GM12874 (cell line): Measurements from ENCODE around the gene TNFRSF1B.

Experiments
- CTCF ChIP-seq: IDR thresholded peaks from 2 replicates; pipeline ENCODE4 v1.5.1; 2011; ENCODE audit warnings: low read depth, mild to moderate bottlenecking, control low read depth, low read length, moderate library complexity; ENCODE audit not compliant: insufficient read depth

The TNFRSF1B gene

GRCh38 chr1:12148160-12148957, 18.4 kb upstream of the TNFRSF1B start:
- no peak for TF ChIP-seq CTCF

DNA sequence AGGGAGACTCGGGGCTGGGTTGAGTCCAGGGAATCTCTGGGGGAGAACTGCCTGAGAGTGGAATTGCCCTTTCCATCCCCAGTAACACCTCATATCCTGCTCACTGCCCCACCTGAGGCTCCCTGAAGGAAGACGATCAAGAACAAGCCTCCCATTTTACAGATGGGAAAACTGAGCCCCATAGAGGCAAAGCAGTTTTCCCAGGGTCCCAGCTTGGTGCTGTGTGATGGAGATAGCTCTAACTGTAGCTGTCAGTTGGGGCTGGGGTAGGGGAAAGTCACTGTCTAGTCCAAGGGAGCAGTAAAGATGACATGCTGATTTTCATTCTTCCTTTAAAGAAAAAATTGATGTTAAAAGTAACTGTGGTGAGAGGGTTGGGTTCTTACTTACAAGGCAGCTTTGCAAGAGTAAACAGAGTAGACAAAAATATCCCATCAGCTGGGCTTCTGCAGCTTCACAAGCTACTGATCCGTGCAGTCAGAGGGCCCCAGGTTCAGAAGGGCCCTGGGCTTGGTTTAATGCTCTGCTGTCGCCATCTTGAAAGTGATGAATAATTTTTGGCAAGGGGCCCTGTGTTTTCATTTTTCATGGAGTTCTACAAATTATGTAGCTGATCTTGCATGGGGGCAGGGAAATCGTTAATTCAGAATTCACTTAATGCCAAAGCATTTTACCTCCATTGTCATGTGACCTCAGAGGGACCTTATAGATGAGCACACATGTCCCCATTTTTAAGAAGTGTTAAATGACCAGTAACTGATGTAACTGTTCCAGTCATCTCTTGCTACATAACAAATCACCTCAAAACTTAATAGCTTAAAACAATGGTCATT, 17.6 kb upstream of the TNFRSF1B start:
- no peak for TF ChIP-seq CTCF

DNA sequence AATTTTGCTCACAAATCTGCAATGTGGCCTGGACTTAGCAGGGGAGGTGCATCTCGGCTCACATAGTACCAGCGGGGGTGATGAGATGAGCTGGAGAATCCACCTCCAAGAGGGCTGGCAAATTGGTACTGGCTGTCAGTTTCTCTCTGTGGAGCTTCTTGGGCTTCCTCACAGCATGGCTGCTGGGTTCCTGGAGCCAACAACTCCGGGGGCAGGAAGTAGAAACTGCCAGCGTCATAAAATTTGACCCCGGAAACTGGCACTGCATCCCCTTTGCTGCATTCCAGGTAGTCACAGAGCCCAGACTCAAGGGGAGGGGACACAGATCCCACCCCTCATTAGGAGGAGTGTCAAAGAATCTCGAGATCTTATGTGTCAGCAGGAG, 17.0 kb upstream of the TNFRSF1B start:
- TF ChIP-seq CTCF: no peak

DNA sequence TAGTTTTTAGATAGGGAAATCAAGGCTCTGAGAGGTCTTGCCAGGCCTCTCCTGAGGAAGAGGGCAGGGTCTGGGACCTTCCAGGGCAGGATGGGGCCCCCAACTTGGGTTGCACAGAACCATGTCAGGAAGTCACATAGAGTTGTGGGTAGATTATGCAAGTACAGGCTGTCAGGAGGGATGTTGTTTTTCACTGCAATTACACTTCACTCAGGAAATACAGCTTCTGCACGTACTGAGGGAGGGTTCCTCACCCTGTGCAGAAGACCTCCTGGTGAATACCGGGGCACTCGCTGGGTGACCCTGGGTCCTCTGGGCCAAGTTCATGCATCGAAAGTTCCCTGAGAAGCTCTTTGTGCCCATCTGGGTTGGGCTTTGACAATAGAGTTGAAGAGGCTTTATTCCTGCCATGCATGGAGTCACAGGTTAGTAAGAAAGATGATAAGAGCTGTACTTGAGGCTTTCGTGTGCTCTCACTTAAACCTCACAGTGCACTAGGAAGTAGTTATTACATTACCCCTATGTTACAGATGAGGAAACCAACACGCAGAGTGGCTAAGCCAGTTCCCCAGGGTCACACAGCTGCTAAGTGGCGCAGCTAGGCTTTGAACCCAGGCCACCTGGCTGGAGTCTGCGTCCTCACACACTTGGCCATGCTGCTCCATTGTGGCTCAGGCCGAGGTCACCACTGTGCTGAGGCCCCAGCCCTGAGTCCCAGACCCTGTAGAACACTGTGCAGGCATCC, 16.2 kb upstream of the TNFRSF1B start:
- no peak for TF ChIP-seq CTCF

DNA sequence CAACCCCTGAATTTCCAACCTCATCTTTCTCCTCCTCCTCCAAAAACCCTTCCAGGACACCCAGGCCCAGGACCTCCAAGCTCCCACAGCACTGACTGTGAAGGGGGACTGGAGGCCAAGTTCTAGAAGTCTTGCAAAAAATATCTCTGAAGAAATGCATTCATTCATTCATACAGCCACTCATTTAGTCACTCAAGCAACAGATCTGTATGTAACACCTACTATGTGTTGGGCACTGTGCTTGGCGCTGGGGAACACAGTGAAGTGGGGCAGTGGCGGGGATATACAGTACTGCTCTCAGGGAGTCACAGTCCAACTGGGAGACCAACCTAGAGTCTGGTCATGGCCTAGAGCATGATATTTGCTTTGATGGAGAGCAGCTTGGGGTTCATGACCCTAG, 15.3 kb upstream of the TNFRSF1B start:
- no peak for TF ChIP-seq CTCF

DNA sequence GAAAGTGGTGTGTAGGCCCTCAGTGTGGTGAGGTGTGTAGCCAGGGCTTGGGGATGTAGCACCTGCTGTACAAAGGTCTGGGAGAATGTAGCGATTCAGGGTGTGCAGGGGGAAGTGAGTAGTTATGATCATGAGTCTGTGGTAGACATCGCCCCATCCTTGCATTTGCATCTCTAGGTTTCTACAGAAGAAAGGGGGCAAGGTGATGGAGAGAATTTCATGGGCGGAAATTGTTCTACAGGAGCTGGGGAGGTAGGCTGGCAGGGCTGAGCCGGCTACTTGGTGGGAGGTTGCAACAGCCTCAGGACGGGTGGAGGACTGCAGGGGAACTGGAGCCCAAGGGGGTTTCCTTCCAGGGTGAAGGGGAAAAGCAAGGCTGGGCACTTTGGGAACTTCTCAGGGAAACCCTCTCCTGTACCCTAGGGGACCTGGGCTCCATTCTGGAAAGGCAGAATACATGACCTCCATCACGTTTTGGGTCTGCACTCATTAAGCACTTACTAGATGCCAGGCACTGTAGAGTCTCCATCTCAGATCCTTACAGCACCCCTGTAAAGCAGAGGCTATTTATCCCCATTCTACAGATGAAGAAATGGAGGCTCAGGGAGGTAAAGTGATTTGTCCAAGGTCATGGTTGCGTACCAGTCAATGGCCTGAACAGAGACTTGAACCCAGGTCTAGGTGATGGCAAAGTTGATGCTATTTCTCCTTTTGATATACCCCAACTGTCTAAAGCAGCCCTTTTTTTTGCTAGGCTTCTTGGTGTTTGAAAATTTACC, 14.5 kb upstream of the TNFRSF1B start:
- TF ChIP-seq CTCF: no peak
